ENCODE data around the gene SLC38A6.

DNA sequence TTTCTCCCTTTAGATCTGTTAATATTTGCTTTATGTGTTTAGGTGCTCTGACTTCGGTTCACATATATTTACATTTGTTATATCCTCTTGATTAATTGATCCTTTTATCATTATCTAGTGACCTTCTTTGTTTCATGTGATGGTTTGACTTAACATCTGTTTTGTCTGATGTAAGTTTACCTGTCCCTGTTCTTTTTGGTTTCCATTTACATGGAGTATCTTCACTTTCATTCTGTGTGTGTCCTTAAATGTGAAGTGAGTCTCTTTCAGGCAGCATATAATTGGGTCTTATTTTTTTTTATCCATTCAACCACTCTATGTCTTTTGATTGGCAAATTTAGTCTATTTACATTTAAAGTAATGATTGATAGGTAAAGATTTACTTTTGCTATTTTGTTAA, 24.4 kb upstream of the SLC38A6 start:
- TF ChIP-seq CTCF (IDR thresholded peaks at IDR 0.05; ENCODE audit: low read depth, low read length): no peak
- no peak for TF ChIP-seq EZH2phosphoT487 (IDR thresholded peaks at IDR 0.05; ENCODE audit: low read depth)
